K562 (cell line): ENCODE data around the gene MALAT1. TPM values are rescaled to one million over a fixed set of nuclear protein-coding genes. Genes with fewer than 3 reads are reported as not detected.
A peak's percentile ranks its signal among the peaks of the same experiment; 100 is the strongest.

Experiments used
- ATF1 ChIP-seq, 2 experiments: fragments of 450-650 bp in 1 of 2; IDR thresholded peaks; 2 replicates each; pipeline ENCODE4 v1.6.1; 2016; ENCODE audit warnings: missing compliant biosample characterization in 1 of 2, missing genetic modification characterization in 1 of 2
- CBX3 ChIP-seq, 2 experiments: IDR thresholded peaks; 1 replicate in 1 of 2; 2 replicates in 1 of 2; pipeline ENCODE4 v1.6.1; 2012; ENCODE audit warnings: inconsistent platforms in 2 of 2, low read length in 2 of 2, borderline replicate concordance in 1 of 2, control low read depth in 1 of 2
- ELF4 ChIP-seq: fragments of 450-650 bp; formaldehyde crosslinking; IDR thresholded peaks from 2 replicates; pipeline ENCODE4 v1.4.0; 2022; ENCODE audit warnings: missing genetic modification characterization
- FOXJ2 ChIP-seq: fragments of 200-800 bp; sonication (Bioruptor generic); IDR thresholded peaks from 2 replicates; pipeline ENCODE4 v1.6.1; 2016; ENCODE audit warnings: missing genetic modification characterization, missing compliant biosample characterization
- GABPB1 ChIP-seq: sonication (generic); formaldehyde crosslinking; IDR thresholded peaks from 2 replicates; pipeline ENCODE4 v1.8.0; 2022; ENCODE audit warnings: mild to moderate bottlenecking, missing genetic modification reagents
- ILF3 ChIP-seq: fragments of 450-650 bp; IDR thresholded peaks from 2 replicates; pipeline ENCODE4 v1.6.1; 2018; ENCODE audit warnings: antibody characterized with exemption, mild to moderate bottlenecking, moderate library complexity, borderline replicate concordance
- MEF2D ChIP-seq: conservative IDR thresholded peaks from 2 replicates; pipeline ENCODE4 v1.6.1; 2016; ENCODE audit warnings: low read depth, missing genetic modification characterization, missing compliant biosample characterization
- RBM22 ChIP-seq: fragments of 200-400 bp; formaldehyde crosslinking; IDR thresholded peaks from 2 replicates; pipeline ENCODE4 v1.6.1; 2018; ENCODE audit warnings: low read length, low read depth; ENCODE audit not compliant: poor library complexity, severe bottlenecking
- SMARCC2 ChIP-seq: fragments of 450-650 bp; IDR thresholded peaks from 2 replicates; pipeline ENCODE4 v1.6.1; 2017; ENCODE audit warnings: antibody characterized with exemption, moderate library complexity, mild to moderate bottlenecking, low read depth
- YY1 ChIP-seq, 3 experiments: IDR thresholded peaks; 2 replicates each; pipeline ENCODE4 v1.6.1; 2011; ENCODE audit warnings: low read length in 2 of 3, mild to moderate bottlenecking in 2 of 3, moderate library complexity in 2 of 3, borderline replicate concordance in 1 of 3, control low read depth in 1 of 3, low read depth in 1 of 3; ENCODE audit not compliant: insufficient read depth in 3 of 3, insufficient replicate concordance in 2 of 3, control insufficient read depth in 1 of 3, insufficient read length in 1 of 3; ENCODE audit errors: extremely low read depth in 1 of 3
- ZKSCAN1 ChIP-seq: fragments of 150-350 bp; IDR thresholded peaks from 2 replicates; pipeline ENCODE4 v1.6.1; 2016; ENCODE audit warnings: low read depth, low read length
- ZNF668 ChIP-seq: fragments of 250-450 bp; sonication (Bioruptor Pico); IDR thresholded peaks from 2 replicates; pipeline ENCODE4 v1.8.0; 2022; ENCODE audit warnings: mild to moderate bottlenecking, inconsistent platforms
- ZNF778 ChIP-seq: fragments of 450-650 bp; formaldehyde crosslinking; IDR thresholded peaks from 2 replicates; pipeline ENCODE4 v1.4.0; 2020; ENCODE audit warnings: mild to moderate bottlenecking, moderate library complexity
- polyA plus RNA-seq, 8 experiments: library from polyadenylated mRNA; depleted of rRNA in 4 of 8; stranded (reverse) in 5 of 8; unstranded in 3 of 8; fragments of >200 nt; fragmentation: Nextera tagmentation in 2 of 8; fragmentation: Illumina TruSeq in 1 of 8; extraction: Ambion mirVana in 2 of 8; extraction: Trizol in 1 of 8; gene quantifications; 2 replicates each; pipeline versions ENCODE4 v1.2.1 to v1.2.3, GENCODE V29; 2011 to 2014; ENCODE audit warnings: inconsistent platforms in 1 of 8, missing spikeins in 1 of 8
- total RNA-seq, 7 experiments: library from RNA; depleted of rRNA in 6 of 7; stranded (reverse); fragments of >200 nt in 6 of 7; fragmentation: Illumina TruSeq in 2 of 7; extraction: Trizol in 2 of 7; gene quantifications; 2 replicates each; pipeline versions ENCODE4 v1.2.1 to v1.2.3, GENCODE V29; 2011 to 2021; ENCODE audit warnings: low replicate concordance in 1 of 7
- TF ChIP-seq, protein P1 (sequence below): sonication (generic); formaldehyde crosslinking; IDR thresholded peaks from 2 replicates; pipeline ENCODE4 v1.8.0; 2022; ENCODE audit warnings: missing genetic modification reagents, mild to moderate bottlenecking, borderline replicate concordance
- TF ChIP-seq, protein P2 (sequence below): fragments of 450-650 bp; IDR thresholded peaks from 2 replicates; pipeline ENCODE4 v1.6.1; 2018; ENCODE audit not compliant: partially characterized antibody
- TF ChIP-seq, protein P3 (sequence below): fragments of 450-650 bp; formaldehyde crosslinking; IDR thresholded peaks from 2 replicates; pipeline ENCODE4 v1.4.0; 2020; ENCODE audit warnings: mild to moderate bottlenecking, moderate library complexity
- TF ChIP-seq, protein P4 (sequence below), 2 experiments: IDR thresholded peaks in 1 of 2; conservative IDR thresholded peaks in 1 of 2; 2 replicates each; pipeline ENCODE4 v1.6.1; 2016; ENCODE audit warnings: low read depth in 2 of 2, mild to moderate bottlenecking in 1 of 2, missing compliant biosample characterization in 1 of 2, missing genetic modification characterization in 1 of 2, moderate library complexity in 1 of 2

MALAT1 gene
- total and polyA plus RNA-seq, 9 of the 15 experiments (the other 6 are each of a cell fraction or from before 2014, with no cell fraction given), result 363 to 8,715 (median 2,351) TPM

DNA sequence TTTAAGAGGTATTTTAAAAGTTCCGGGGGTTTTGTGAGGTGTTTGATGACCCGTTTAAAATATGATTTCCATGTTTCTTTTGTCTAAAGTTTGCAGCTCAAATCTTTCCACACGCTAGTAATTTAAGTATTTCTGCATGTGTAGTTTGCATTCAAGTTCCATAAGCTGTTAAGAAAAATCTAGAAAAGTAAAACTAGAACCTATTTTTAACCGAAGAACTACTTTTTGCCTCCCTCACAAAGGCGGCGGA lies 193 bp upstream of the MALAT1 start (continued):
- TF ChIP-seq FOXJ2 (no peak), CBX3 (IDR thresholded peaks at IDR 0.05; ENCODE audit: borderline replicate concordance in 1 of 2, low read length in 2 of 2) (no peak; a peak in 1 of 3 replicates), ATF1 (CRISPR knock-in tag; IDR thresholded peaks at IDR 0.05) (no peak), ATF1 (tag; IDR thresholded peaks at IDR 0.05) (peak; percentile 93; the same call in 1 of the 2 replicates), YY1 (IDR thresholded peaks at IDR 0.05; ENCODE audit: borderline replicate concordance in 1 of 3, control insufficient read depth in 1 of 3, extremely low read depth in 1 of 3, insufficient read depth in 3 of 3, insufficient read length in 1 of 3, insufficient replicate concordance in 2 of 3, low read depth in 1 of 3, low read length in 2 of 3) (no peak), ILF3 (no peak), ELF4 (CRISPR knock-in tag) (no peak), SMARCC2 (no peak), ZNF668 (CRISPR knock-in tag) (no peak), ZKSCAN1 (no peak), RBM22 (no peak), MEF2D (peak; percentile 92), ZNF778 (no peak), GABPB1 (no peak)
- TF ChIP-seq, protein P1, sequence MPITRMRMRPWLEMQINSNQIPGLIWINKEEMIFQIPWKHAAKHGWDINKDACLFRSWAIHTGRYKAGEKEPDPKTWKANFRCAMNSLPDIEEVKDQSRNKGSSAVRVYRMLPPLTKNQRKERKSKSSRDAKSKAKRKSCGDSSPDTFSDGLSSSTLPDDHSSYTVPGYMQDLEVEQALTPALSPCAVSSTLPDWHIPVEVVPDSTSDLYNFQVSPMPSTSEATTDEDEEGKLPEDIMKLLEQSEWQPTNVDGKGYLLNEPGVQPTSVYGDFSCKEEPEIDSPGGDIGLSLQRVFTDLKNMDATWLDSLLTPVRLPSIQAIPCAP (CRISPR knock-in tag), result no peak
- TF ChIP-seq, protein P2, sequence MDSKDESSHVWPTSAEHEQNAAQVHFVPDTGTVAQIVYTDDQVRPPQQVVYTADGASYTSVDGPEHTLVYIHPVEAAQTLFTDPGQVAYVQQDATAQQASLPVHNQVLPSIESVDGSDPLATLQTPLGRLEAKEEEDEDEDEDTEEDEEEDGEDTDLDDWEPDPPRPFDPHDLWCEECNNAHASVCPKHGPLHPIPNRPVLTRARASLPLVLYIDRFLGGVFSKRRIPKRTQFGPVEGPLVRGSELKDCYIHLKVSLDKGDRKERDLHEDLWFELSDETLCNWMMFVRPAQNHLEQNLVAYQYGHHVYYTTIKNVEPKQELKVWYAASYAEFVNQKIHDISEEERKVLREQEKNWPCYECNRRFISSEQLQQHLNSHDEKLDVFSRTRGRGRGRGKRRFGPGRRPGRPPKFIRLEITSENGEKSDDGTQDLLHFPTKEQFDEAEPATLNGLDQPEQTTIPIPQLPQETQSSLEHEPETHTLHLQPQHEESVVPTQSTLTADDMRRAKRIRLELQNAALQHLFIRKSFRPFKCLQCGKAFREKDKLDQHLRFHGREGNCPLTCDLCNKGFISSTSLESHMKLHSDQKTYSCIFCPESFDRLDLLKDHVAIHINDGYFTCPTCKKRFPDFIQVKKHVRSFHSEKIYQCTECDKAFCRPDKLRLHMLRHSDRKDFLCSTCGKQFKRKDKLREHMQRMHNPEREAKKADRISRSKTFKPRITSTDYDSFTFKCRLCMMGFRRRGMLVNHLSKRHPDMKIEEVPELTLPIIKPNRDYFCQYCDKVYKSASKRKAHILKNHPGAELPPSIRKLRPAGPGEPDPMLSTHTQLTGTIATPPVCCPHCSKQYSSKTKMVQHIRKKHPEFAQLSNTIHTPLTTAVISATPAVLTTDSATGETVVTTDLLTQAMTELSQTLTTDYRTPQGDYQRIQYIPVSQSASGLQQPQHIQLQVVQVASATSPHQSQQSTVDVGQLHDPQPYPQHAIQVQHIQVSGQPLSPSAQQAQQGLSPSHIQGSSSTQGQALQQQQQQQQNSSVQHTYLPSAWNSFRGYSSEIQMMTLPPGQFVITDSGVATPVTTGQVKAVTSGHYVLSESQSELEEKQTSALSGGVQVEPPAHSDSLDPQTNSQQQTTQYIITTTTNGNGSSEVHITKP, result no peak
- TF ChIP-seq, protein P3, sequence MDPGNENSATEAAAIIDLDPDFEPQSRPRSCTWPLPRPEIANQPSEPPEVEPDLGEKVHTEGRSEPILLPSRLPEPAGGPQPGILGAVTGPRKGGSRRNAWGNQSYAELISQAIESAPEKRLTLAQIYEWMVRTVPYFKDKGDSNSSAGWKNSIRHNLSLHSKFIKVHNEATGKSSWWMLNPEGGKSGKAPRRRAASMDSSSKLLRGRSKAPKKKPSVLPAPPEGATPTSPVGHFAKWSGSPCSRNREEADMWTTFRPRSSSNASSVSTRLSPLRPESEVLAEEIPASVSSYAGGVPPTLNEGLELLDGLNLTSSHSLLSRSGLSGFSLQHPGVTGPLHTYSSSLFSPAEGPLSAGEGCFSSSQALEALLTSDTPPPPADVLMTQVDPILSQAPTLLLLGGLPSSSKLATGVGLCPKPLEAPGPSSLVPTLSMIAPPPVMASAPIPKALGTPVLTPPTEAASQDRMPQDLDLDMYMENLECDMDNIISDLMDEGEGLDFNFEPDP (CRISPR knock-in tag), result no peak
- TF ChIP-seq, protein P4, sequence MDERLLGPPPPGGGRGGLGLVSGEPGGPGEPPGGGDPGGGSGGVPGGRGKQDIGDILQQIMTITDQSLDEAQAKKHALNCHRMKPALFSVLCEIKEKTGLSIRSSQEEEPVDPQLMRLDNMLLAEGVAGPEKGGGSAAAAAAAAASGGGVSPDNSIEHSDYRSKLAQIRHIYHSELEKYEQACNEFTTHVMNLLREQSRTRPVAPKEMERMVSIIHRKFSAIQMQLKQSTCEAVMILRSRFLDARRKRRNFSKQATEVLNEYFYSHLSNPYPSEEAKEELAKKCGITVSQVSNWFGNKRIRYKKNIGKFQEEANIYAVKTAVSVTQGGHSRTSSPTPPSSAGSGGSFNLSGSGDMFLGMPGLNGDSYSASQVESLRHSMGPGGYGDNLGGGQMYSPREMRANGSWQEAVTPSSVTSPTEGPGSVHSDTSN (CRISPR knock-in tag; IDR thresholded peaks at IDR 0.05; ENCODE audit: low read depth), result no peak
- TF ChIP-seq, protein P4 (tag; conservative IDR thresholded peaks at IDR 0.05; ENCODE audit: low read depth), result no peak
